Measurements from ENCODE around the gene NGDN.
A peak's percentile ranks its signal among the peaks of the same experiment; 100 is the strongest.

NGDN gene

GRCh38 chr14:23478109-23478759 is 8.7 kb downstream of the NGDN start:
- peak; percentile 64 for DNase-seq

GRCh38 chr14:23481362-23481970 is 12.0 kb downstream of the NGDN start:
- DNase-seq (no peak), ATAC-seq (no peak)

More at GRCh38 chr14:23478109-23478759, 8.7 kb downstream of the NGDN start:
- ATAC-seq = no peak

- ATAC-seq = no peak
These were observed 12.7 kb downstream of the NGDN start for GRCh38 chr14:23481979-23482822.

GRCh38 chr14:23482823-23483148 is 13.3 kb downstream of the NGDN start:
- no peak for ATAC-seq
- no peak for DNase-seq

More at GRCh38 chr14:23481979-23482822, 12.7 kb downstream of the NGDN start:
- DNase-seq = no peak

GRCh38 chr14:23483236-23483854 is 13.8 kb downstream of the NGDN start:
- ATAC-seq = peak; percentile 73
- DNase-seq = peak; percentile 6

- ATAC-seq (no peak), DNase-seq (no peak)
These were observed 15.8 kb downstream of the NGDN start for GRCh38 chr14:23485326-23485725.

GRCh38 chr14:23486036-23486435 is 16.5 kb downstream of the NGDN start:
- no peak for ATAC-seq
- no peak for DNase-seq

GRCh38 chr14:23487216-23487615 is 17.7 kb downstream of the NGDN start:
- ATAC-seq = no peak
- DNase-seq = no peak

- DNase-seq (no peak), ATAC-seq (no peak)
These were observed 23.2 kb downstream of the NGDN start for GRCh38 chr14:23492618-23493272.

- DNase-seq (no peak), ATAC-seq (no peak)
These were observed 24.7 kb downstream of the NGDN start for GRCh38 chr14:23494223-23494622.

GRCh38 chr14:23512156-23512555 is 42.7 kb downstream of the NGDN start:
- ATAC-seq = no peak
- peak; percentile 9 for DNase-seq

- no peak for DNase-seq
- ATAC-seq = no peak
These were observed 43.7 kb downstream of the NGDN start for GRCh38 chr14:23513005-23513817.

GRCh38 chr14:23513818-23514643 is 44.5 kb downstream of the NGDN start:
- ATAC-seq = no peak
- DNase-seq = no peak

- no peak for DNase-seq
- ATAC-seq = no peak
These were observed 45.1 kb downstream of the NGDN start for GRCh38 chr14:23514644-23514957.

GRCh38 chr14:23517650-23518326 is 48.3 kb downstream of the NGDN start:
- ATAC-seq (no peak), DNase-seq (no peak)

GRCh38 chr14:23518709-23519108 is 49.2 kb downstream of the NGDN start:
- ATAC-seq (no peak), DNase-seq (no peak)

- DNase-seq = no peak
- ATAC-seq = no peak
These were observed 51.5 kb downstream of the NGDN start for GRCh38 chr14:23520899-23521533.

- no peak for DNase-seq
- ATAC-seq = no peak
These were observed 52.5 kb downstream of the NGDN start for GRCh38 chr14:23521785-23522640.
